Uterus (tissue), 2 donors: ENCODE results near the gene RSBN1L.

Source experiments
- POLR2A ChIP-seq, 2 donors: fragments of 450-650 bp; IDR thresholded peaks; one replicate each; pipeline ENCODE4 v1.6.1; 2016; ENCODE audit warnings: antibody characterized with exemption in 2 of 2, mild to moderate bottlenecking in 1 of 2, moderate library complexity in 1 of 2
- TF ChIP-seq, protein P1 (sequence below), 4 experiments: fragments of 200-600 bp in 2 of 4; fragments of 450-650 bp in 2 of 4; sonication (generic) in 2 of 4; IDR thresholded peaks; one replicate each; pipeline ENCODE4 v1.5.1; 2016 to 2019; ENCODE audit warnings: antibody characterized with exemption in 4 of 4, mild to moderate bottlenecking in 2 of 4, moderate library complexity in 1 of 4

DNA sequence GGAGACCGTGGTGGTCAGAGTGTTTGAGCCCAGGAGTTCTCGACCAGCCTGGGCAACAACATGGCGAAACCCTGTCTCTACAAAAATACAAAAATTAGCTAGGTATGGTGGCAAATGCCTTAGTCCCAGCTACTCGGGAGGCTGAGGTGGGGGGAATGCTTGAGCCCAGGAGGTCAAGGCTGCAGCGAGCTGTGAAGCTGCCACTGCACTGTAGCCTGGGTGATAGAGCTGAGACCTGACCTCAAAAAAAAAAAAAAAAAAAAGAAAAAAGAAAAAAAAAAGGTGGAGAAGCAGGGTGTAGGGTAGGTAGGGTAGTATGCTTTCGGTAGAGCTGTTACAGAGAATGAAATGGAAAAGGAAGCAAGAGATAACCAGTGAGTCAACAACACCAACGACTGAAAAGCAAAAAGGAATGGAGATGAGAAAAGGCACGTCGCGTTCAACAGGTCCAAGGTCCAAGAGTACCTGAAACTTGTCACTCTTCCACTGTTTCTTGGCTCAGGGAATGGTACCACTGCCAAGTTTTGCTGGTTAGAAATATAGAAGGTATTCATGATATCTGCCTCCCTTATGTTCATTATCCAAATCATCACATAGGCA lies 4.3 kb upstream of the RSBN1L start:
- TF ChIP-seq POLR2A (IDR thresholded peaks at IDR 0.05) = no peak
- TF ChIP-seq, protein P1, sequence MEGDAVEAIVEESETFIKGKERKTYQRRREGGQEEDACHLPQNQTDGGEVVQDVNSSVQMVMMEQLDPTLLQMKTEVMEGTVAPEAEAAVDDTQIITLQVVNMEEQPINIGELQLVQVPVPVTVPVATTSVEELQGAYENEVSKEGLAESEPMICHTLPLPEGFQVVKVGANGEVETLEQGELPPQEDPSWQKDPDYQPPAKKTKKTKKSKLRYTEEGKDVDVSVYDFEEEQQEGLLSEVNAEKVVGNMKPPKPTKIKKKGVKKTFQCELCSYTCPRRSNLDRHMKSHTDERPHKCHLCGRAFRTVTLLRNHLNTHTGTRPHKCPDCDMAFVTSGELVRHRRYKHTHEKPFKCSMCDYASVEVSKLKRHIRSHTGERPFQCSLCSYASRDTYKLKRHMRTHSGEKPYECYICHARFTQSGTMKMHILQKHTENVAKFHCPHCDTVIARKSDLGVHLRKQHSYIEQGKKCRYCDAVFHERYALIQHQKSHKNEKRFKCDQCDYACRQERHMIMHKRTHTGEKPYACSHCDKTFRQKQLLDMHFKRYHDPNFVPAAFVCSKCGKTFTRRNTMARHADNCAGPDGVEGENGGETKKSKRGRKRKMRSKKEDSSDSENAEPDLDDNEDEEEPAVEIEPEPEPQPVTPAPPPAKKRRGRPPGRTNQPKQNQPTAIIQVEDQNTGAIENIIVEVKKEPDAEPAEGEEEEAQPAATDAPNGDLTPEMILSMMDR (IDR thresholded peaks at IDR 0.05) = no peak
